Naive B cell (primary cell): Measurements from ENCODE around the gene ZBTB45. TPM values are rescaled to one million over a fixed set of nuclear protein-coding genes. Genes with fewer than 3 reads are reported as not detected.

ENCODE experiments used
- ATAC-seq, 2 donors: fragments of 150-1000 bp; cut with Tn5 transposase; 2 replicates each; pipeline ENCODE4 v1.10.0; 2021; ENCODE audit warnings: low read depth in 2 of 2, mild to moderate bottlenecking in 2 of 2, moderate library complexity in 2 of 2
- DNase-seq: peaks from one replicate; pipeline ENCODE4 v3.0.0; 2022
- H3K27ac Mint-ChIP-seq, 6 donors: one replicate each; pipeline ENCODE4 v1.8.0; 2020 to 2022; ENCODE audit warnings: mild to moderate bottlenecking in 6 of 6, mixed read lengths in 6 of 6, moderate library complexity in 5 of 6, inconsistent platforms in 2 of 6
- H3K27me3 Mint-ChIP-seq, 3 donors: one replicate each; pipeline ENCODE4 v1.8.0; 2021 to 2022; ENCODE audit warnings: mixed read lengths in 3 of 3, mild to moderate bottlenecking in 1 of 3
- H3K36me3 Mint-ChIP-seq, 2 donors: one replicate each; pipeline ENCODE4 v1.8.0; 2020 to 2022; ENCODE audit warnings: mixed read lengths in 2 of 2, inconsistent platforms in 1 of 2, mild to moderate bottlenecking in 1 of 2
- H3K4me1 Mint-ChIP-seq, 3 donors: one replicate each; pipeline ENCODE4 v1.8.0; 2020 to 2022; ENCODE audit warnings: mixed read lengths in 3 of 3, inconsistent platforms in 1 of 3, mild to moderate bottlenecking in 1 of 3, moderate library complexity in 1 of 3
- H3K4me3 Mint-ChIP-seq, 8 donors: one replicate each; pipeline ENCODE4 v1.8.0; 2020 to 2022; ENCODE audit warnings: mild to moderate bottlenecking in 8 of 8, mixed read lengths in 8 of 8, moderate library complexity in 8 of 8, inconsistent platforms in 2 of 8
- H3K9me3 Mint-ChIP-seq, 7 donors: one replicate each; pipeline ENCODE4 v1.8.0; 2020 to 2022; ENCODE audit warnings: mixed read lengths in 7 of 7, mild to moderate bottlenecking in 5 of 7, inconsistent platforms in 2 of 7, moderate library complexity in 1 of 7
- polyA plus RNA-seq, 6 donors: library from polyadenylated mRNA; unstranded; fragments of 300-500 nt; fragmentation: Illumina TruSeq; gene quantifications; one replicate each; pipeline ENCODE4 v1.2.3, GENCODE V29; 2021; ENCODE audit warnings: low read depth in 6 of 6

ZBTB45 gene
- polyA plus RNA-seq, 6 donors from 2014 or later, result 3.3 to 6.8 (median 4.8) TPM

DNA sequence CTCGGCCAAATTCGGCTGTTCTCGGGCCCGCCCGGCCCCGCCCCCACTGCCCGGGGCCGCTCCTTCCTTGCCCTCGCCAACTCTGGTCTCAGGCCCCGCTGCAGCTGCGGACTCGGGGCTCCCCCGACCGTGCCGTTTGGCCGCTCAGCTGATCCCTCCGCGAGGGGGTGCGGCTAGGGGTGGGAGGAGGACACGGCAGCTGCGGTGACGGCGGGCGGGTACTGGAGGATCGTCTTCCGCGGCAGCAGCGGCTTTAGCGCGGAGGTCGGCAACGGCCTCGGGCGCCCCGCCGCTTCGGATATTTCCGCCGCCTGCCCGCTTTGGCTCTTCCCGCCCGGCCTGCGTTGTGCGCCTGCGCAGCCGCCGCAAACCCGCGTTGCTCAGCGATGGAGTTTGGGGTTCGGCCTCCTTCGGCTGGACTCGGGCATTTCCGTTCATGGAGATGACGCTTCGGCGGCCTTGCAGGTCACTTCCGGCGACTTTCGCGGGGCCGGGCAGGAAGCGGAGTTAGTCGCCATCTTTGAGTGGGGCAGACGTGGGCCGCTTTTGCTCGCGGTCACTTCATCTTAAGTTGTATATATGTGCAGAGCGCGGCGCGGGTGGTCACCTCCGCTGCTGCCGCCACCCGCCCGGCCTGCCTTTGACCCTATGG, 39.1 kb upstream of the ZBTB45 start:
- H3K27ac Mint-ChIP-seq, result peak overlapping the region; percentile 96 to 99 (median 98)
- peak; percentile 59 to 62 for ATAC-seq
- H3K4me1 Mint-ChIP-seq, result peaks cover 61 to 90% (median 79%) of the 10 kb centered on the region in 3 donors
- peaks cover 0 to 12% of the 10 kb centered on the region in 2 donors for H3K36me3 Mint-ChIP-seq
- no peaks in the 10 kb centered on the region for H3K27me3 Mint-ChIP-seq
- DNase-seq, result peak; percentile 99
- H3K9me3 Mint-ChIP-seq, result no peaks in the 10 kb centered on the region
- H3K4me3 Mint-ChIP-seq, result peak overlapping the region; percentile 93 to 99 (median 98)

DNA sequence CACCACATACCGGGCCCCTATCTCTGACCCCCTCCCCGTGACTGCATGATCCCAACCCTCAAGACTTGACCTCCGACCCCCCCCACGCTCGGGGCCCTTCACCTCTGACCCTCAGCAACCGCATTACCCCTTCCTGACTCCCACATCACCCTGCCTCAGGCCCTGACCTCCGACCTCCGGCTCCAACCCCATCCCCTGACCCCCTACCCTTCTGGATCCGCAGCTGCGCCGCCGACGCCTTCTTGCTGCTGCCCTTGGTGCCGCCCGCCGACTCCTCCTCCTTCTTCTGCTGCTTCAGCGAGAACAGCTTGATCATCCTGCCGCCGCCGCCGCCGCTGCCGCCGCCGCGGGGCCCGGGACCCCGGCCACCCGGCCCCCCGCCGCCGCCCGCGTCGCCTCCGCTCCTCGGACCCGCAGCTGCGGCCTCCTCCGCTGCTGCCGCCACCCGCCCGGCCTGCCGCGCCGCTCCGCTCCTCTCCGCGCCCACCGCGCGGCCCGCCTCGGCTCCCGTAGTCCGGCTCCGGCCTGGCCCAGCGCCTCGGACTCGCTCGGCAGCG, 38.5 kb upstream of the ZBTB45 start, which contains the start of gene UBE2M:
Gene UBE2M (minus strand): TSS at position 546 of the 557 bp plus-strand sequence. CDS start 230 bp downstream, at position 316.
- Mint-ChIP-seq H3K4me1 (peaks cover 59 to 89% (median 76%) of the 10 kb centered on the region in 3 donors), H3K36me3 (peaks cover 0 to 18% of the 10 kb centered on the region in 2 donors), H3K27me3 (no peaks in the 10 kb centered on the region), H3K27ac (peak within 1 kb of the TSS; percentile 98 to 100 (median 99)), H3K4me3 (peak within 1 kb of the TSS; percentile 93 to 99 (median 98)), H3K9me3 (no peaks in the 10 kb centered on the region)
- no peak for DNase-seq
- peak; percentile 4 to 9 for ATAC-seq

DNA sequence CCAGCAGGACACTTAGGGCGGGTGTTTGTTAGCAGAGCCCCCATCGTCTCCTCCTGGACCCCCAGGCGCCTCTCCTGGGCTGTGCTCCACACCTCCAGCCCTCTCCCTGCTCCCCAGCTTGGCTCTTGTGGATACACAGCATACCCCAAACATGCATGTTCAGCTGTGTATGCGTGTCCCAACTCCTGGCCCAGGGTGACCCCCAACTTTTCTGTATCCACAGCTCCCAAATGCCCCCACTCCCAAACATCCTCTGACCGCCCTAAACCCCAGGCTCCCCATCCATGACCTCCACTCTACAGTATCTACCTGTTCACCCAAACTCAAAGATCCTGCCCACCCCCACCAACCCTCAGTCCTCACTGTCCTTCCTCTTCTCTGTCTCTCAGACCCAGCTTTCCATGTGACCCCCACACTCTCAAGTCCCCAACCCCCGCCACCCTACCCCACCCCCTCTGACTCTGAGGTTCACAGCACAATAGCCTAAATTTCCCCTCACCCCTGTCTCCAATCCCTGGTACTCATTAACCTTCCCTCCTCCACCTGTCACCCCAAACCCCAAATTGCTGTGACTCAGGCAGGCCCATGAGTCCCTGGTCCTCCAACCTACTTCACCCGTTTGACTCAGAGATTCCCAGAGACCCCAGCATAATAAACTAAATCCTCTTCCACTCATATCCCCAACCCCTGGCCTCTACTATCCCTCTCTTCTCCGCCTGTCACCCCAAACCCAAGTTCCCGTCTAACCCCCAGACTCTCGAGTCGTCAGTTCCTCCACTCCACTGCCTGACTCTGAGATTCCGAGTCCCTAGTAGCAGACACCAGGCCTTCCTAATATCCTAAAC, 37.8 kb upstream of the ZBTB45 start:
- no peak for DNase-seq
- peaks cover 58 to 88% (median 80%) of the 10 kb centered on the region in 3 donors for H3K4me1 Mint-ChIP-seq
- peaks cover 0 to 25% of the 10 kb centered on the region in 2 donors for H3K36me3 Mint-ChIP-seq
- no peaks in the 10 kb centered on the region for H3K27me3 Mint-ChIP-seq
- H3K27ac Mint-ChIP-seq, result peak overlapping the region; percentile 90 to 100 (median 98)
- no peak for ATAC-seq
- peak overlapping the region; percentile 90 to 99 (median 96) for H3K4me3 Mint-ChIP-seq
- no peaks in the 10 kb centered on the region for H3K9me3 Mint-ChIP-seq

DNA sequence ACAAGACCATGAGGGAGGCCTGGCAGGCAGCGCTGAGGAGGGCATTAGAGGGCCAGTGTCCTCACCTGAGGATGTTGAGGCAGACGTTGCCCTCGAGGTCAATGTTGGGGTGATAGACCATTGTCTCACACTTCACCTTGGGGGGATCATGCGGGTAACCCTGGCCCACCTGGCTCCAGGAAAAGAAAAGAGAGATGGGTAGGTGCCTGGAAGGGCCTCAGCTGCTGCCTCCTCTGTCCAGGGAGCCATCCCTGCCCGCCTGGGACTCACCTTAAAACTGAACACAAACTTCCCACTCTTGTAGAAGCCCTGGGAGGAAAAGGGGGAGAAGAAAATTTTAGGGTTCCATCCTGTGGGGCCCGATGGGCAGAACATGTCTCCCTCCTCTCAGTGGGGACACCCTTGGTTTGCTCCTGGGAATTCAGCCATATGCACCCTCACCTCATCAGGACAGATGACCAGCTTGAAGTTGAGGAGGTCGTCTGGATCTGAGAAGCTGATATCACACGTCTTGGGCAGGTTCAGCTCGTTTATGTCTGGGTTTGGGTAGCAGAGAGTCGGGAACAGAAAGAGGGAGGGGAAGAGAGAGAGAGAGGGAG, 37.1 kb upstream of the ZBTB45 start:
- Mint-ChIP-seq H3K4me1 (peaks cover 63 to 81% (median 78%) of the 10 kb centered on the region in 3 donors), H3K4me3 (peak overlapping the region; percentile 87 to 99 (median 94)), H3K27me3 (no peaks in the 10 kb centered on the region), H3K27ac (peak overlapping the region; percentile 96 to 100 (median 98)), H3K9me3 (no peaks in the 10 kb centered on the region), H3K36me3 (peaks cover 0 to 32% of the 10 kb centered on the region in 2 donors)
- ATAC-seq, result no peak
- no peak for DNase-seq

DNA sequence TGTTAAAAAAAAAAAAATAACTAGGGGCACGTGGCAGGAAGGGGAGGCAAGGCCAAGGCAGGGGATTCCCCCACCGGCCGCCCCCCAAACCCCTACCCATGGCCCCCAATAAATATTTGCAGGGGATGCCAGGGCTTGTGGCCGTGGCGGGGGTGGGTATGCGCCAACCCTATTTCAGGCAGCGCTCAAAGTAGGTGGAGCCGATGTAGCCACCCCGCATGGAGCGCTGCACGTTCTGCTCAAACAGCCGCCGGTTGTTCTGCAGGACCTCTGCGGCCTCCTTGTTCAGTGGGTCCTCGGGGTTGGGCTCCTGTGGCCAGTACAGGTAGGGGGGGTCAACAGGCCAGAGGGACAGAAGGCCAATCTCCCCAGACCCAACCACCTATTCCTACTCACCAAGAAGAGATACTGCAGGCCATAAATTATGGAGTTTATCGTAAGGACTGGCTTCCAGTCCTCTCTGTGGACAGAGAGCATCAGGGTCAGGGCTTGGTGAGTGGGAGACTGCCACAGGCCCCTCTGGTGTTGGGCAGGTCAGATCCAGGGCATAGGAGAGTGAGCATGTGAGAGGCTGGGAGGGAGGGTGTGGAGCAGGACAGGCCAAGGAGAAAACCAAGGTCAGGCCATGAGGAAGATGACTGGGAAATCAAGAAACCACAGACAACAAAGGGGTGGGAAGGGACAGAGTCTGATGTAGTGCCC, 36.5 kb upstream of the ZBTB45 start:
- H3K4me3 Mint-ChIP-seq, result peak overlapping the region; percentile 38 to 99 (median 92)
- peak overlapping the region; percentile 97 to 100 (median 100) for H3K27ac Mint-ChIP-seq
- no peaks in the 10 kb centered on the region for H3K27me3 Mint-ChIP-seq
- no peaks in the 10 kb centered on the region for H3K9me3 Mint-ChIP-seq
- peaks cover 0 to 33% of the 10 kb centered on the region in 2 donors for H3K36me3 Mint-ChIP-seq
- ATAC-seq (no peak), DNase-seq (no peak)
- peaks cover 59 to 74% (median 72%) of the 10 kb centered on the region in 3 donors for H3K4me1 Mint-ChIP-seq

DNA sequence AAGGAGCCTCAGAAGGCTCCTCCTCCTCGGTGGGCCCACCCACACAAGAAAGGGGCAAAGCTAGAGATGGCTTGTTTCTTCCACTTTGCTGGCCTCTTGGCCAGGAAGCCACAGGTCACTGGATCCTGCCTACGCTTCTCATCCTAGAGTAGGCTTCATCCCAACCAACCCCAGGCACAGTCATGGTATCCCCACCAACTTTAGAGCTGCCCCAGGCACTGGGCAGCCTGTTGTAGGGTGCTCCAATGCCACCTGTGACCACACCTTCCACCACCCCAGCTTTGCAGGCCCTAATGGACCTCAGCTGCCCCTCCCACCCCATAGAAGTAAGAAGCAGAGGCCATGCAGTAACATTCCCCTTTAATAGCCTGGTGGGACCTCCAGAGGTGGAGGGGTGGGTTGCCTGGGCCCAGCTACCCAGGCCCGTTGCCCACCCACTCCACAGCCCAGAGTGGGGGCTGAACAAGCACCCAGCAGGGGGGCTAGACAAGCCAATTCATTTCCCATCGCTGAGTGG, 35.8 kb upstream of the ZBTB45 start:
- no peak for DNase-seq
- Mint-ChIP-seq H3K27me3 (no peaks in the 10 kb centered on the region), H3K4me3 (peak overlapping the region; percentile 91 to 99 (median 96)), H3K4me1 (peaks cover 56 to 70% (median 68%) of the 10 kb centered on the region in 3 donors), H3K9me3 (no peaks in the 10 kb centered on the region), H3K27ac (peak overlapping the region; percentile 98 to 100 (median 100)), H3K36me3 (peaks cover 0 to 33% of the 10 kb centered on the region in 2 donors)
- ATAC-seq, result no peak

DNA sequence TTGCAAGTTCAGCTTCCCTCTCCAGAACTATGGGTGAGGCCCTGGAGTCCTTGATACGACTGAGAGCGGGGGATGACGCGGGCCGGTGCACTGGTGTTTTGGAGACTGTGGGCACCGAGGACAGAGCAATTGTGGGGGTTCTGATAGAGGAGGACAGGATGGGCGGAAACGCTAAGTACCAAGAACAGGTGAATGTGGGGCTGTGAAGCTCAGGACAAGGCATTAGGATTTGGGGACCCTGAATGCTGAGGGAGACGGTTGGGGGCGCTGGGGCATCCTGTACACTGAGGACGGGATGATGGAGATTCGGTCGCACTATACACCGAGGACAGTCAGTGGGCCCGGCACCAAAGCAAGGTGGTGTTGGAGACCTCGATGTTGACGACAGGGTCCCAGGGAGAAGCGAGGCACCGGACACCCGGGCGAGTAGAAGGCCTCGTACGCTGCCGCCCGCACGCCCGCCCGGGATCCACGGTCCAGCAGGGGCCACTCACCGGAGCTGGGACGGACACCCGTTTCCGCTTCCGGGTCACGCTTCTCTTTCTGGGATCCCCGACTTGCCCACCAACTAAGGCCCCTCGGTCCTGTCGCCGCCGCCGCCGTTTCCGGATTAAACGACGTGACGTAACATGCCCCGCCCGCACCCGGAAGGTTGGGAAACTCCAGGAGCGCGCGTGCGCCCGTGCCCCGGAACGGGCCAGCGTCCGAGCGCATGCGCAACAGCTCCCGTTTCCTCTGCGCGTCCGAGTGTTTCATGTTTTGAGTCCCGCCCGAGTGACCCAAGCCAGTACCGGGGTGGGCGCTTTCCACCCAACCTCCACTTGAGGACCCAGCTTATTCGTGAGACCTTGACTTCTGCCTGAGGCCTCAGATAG, 35.1 kb upstream of the ZBTB45 start, which contains the start of gene CHMP2A:
Gene CHMP2A (minus strand): TSS at position 612 of the 875 bp plus-strand sequence. CDS start 893 bp downstream, outside the sequence.
- ATAC-seq (peak; percentile 37 to 48), DNase-seq (peak; percentile 98)
- no peaks in the 10 kb centered on the region for H3K9me3 Mint-ChIP-seq
- H3K36me3 Mint-ChIP-seq, result peaks cover 0 to 33% of the 10 kb centered on the region in 2 donors
- H3K4me3 Mint-ChIP-seq, result peak within 1 kb of the TSS; percentile 91 to 99 (median 96)
- H3K27ac Mint-ChIP-seq, result peak within 1 kb of the TSS; percentile 98 to 100 (median 100)
- peaks cover 57 to 67% (median 65%) of the 10 kb centered on the region in 3 donors for H3K4me1 Mint-ChIP-seq
- no peaks in the 10 kb centered on the region for H3K27me3 Mint-ChIP-seq

DNA sequence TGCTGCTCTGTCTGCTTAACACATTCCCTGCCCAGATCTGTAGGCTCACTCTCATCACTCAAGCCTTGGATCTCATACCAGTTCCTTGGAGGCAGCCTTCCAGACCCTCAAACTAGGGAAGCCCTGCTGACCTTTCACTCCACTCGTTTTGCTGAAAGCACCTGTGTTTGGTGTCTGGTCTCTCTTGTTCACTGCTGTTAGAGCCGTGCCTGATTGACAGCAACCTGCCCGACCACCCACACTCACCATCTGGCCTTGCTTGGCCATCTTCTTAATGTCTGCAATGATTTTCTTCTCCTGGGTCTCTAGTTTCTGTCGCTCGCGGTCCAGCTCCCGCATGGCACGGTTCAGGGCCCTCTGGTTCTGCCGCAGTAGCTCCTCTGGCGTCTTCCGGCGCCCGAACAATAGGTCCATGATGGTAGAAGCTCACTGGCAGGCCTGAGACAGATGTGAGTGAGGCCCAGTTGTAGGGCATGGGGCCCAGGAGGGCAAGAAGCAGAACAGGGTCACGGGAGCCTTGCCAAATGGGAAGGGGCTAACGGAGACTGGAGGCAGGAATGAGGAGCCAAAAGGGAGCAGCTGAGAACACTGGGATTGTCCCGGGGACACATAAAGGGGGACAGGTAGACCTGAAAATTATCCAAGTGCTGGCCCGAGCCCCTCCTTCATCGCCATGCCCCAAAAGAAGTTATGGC, 34.3 kb upstream of the ZBTB45 start:
- H3K27me3 Mint-ChIP-seq, result no peaks in the 10 kb centered on the region
- H3K4me3 Mint-ChIP-seq, result peak overlapping the region; percentile 91 to 99 (median 96)
- H3K36me3 Mint-ChIP-seq, result peaks cover 0 to 33% of the 10 kb centered on the region in 2 donors
- ATAC-seq (no peak), DNase-seq (no peak)
- H3K27ac Mint-ChIP-seq, result peak overlapping the region; percentile 98 to 100 (median 100)
- no peaks in the 10 kb centered on the region for H3K9me3 Mint-ChIP-seq
- peaks cover 57 to 59% (median 57%) of the 10 kb centered on the region in 3 donors for H3K4me1 Mint-ChIP-seq

DNA sequence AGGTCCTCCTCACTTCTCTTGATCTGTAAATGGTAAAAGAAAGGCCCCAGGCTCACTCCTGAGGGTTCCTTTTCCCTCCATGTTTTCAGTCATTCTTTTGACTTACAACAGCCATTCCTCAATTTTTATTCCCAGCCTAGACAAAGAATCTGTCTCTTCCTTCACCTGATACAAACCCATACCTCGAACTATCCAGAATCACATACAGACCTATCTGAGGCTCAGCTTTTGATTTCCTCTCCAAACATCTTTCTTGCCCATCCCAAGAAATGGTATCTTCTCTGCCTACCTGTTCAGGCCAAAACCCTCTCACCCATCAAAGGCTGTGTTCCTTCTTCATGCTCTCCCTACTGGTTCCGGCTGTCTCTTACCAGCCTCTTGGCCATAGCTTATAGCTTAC, 33.0 kb upstream of the ZBTB45 start:
- no peak for DNase-seq
- peaks cover 47 to 60% (median 55%) of the 10 kb centered on the region in 3 donors for H3K4me1 Mint-ChIP-seq
- ATAC-seq, result no peak

DNA sequence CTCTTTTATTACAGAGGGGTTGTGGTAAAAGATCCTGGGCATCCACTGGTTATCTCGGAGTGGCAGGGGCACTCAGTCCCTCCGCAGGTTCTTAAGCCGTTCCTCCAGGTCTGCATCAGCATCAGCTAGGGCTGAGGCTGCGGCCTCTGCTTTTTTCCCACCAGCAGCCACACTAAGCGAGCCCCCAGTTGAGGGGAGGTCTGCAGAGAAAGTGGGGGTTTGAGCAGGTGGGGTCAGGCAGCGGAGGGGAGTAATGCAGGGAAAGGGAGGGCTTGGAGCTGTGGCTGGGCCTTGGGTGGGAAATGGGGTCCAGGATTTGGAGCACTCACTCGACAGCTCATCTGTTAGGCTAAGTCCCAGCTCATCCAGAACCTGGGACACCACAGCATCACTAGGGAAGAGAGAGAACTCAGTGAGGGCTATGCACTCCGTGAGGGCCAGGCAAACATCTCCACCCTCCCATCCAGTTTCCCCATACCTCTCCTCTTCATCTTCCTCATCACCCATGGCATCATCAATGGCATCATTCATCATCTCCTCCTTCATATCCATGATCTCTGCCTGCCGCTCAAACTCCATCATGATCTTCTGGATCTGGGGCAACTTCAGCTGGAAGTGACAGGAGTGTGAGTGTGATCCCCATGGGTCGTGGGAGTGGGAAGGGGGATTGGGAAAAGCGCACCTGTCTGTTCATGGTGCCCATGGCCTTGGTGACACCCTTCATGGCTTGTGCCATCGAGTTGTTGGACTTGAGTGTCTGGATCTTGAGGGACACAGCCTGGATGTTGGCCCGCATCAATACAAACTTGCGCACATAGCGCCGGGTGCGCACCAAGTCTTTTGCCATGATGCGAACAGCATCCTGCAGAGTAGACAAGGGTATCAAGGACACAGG, 32.2 kb upstream of the ZBTB45 start:
- peak overlapping the region in 4 of 6 donors; percentile 60 to 98 (median 79) for H3K27ac Mint-ChIP-seq
- peaks cover 40 to 62% (median 49%) of the 10 kb centered on the region in 3 donors for H3K4me1 Mint-ChIP-seq
- no peak for ATAC-seq
- no peaks in the 10 kb centered on the region for H3K27me3 Mint-ChIP-seq
- H3K9me3 Mint-ChIP-seq, result no peaks in the 10 kb centered on the region
- H3K36me3 Mint-ChIP-seq, result peaks cover 0 to 40% of the 10 kb centered on the region in 2 donors
- DNase-seq, result no peak
- H3K4me3 Mint-ChIP-seq, result peak overlapping the region in 2 of 8 donors; percentile 53 to 93

More for the DNA sequence above, 33.0 kb upstream of the ZBTB45 start:
- peak overlapping the region in 5 of 6 donors; percentile 5 to 98 (median 87) for H3K27ac Mint-ChIP-seq
- H3K36me3 Mint-ChIP-seq, result peaks cover 0 to 38% of the 10 kb centered on the region in 2 donors
- peak overlapping the region in 5 of 8 donors; percentile 31 to 93 (median 51) for H3K4me3 Mint-ChIP-seq
- no peaks in the 10 kb centered on the region for H3K27me3 Mint-ChIP-seq
- H3K9me3 Mint-ChIP-seq, result no peaks in the 10 kb centered on the region
